GM12878 (cell line): ENCODE measurements around the gene CLEC7A. TPM values are rescaled to one million over a fixed set of nuclear protein-coding genes. Genes with fewer than 3 reads are reported as not detected.

Experiments
- CUX1 ChIP-seq: IDR thresholded peaks from 2 replicates; pipeline ENCODE4 v1.6.1; 2012; ENCODE audit warnings: improper control_type of control experiment, low read depth, low read length; ENCODE audit not compliant: insufficient replicate concordance
- FOXK2 ChIP-seq: fragments of 450-650 bp; IDR thresholded peaks from 2 replicates; pipeline ENCODE4 v1.6.1; 2017; ENCODE audit warnings: mild to moderate bottlenecking, moderate library complexity
- RELA ChIP-seq: fragments of 450-650 bp; IDR thresholded peaks from 2 replicates; pipeline ENCODE4 v1.8.0; 2014; ENCODE audit warnings: borderline replicate concordance; ENCODE audit not compliant: partially characterized antibody
- polyA plus RNA-seq, 11 experiments: library from polyadenylated mRNA; depleted of rRNA in 4 of 11; unstranded in 6 of 11; stranded (reverse) in 5 of 11; fragments of >200 nt; fragmentation: Nextera tagmentation in 4 of 11; fragmentation: Illumina TruSeq in 1 of 11; extraction: Ambion mirVana in 4 of 11; extraction: Trizol in 1 of 11; gene quantifications; 1 replicate in 1 of 11; 2 replicates in 10 of 11; pipeline versions ENCODE4 v1.2.1 to v1.2.3, GENCODE V29; 2011 to 2016; ENCODE audit warnings: inconsistent platforms in 2 of 11, missing spikeins in 2 of 11, low read depth in 1 of 11
- total RNA-seq, 4 experiments: library from RNA; depleted of rRNA in 3 of 4; stranded (reverse); fragments of >200 nt in 3 of 4; fragmentation: Illumina TruSeq in 1 of 4; extraction: Trizol in 1 of 4; gene quantifications; 2 replicates each; pipeline versions ENCODE4 v1.2.1 to v1.2.3, GENCODE V29; 2013 to 2021
- TF ChIP-seq, protein P1 (sequence below): IDR thresholded peaks from 2 replicates; pipeline ENCODE4 v1.6.1; 2012; ENCODE audit warnings: low read depth, low read length, improper control_type of control experiment

Gene CLEC7A
- total and polyA plus RNA-seq, 10 of the 15 experiments (the other 5 are each of a cell fraction or from before 2014, with no cell fraction given) = not detected

GRCh38 chr12:10175846-10176636 lies 46.0 kb upstream of the CLEC7A start (continued):
- TF ChIP-seq CUX1 (no peak), FOXK2 (no peak), RELA (no peak)
- TF ChIP-seq, protein P1, sequence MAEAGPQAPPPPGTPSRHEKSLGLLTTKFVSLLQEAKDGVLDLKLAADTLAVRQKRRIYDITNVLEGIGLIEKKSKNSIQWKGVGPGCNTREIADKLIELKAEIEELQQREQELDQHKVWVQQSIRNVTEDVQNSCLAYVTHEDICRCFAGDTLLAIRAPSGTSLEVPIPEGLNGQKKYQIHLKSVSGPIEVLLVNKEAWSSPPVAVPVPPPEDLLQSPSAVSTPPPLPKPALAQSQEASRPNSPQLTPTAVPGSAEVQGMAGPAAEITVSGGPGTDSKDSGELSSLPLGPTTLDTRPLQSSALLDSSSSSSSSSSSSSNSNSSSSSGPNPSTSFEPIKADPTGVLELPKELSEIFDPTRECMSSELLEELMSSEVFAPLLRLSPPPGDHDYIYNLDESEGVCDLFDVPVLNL = no peak
